ENCODE measurements around the gene FBXL2.

- TF ChIP-seq CTCF (IDR thresholded peaks at IDR 0.05), result no peak
- no peak for TF ChIP-seq POLR2AphosphoS5 (IDR thresholded peaks at IDR 0.05)
These were observed 39.8 kb upstream of the FBXL2 start for GRCh38 chr3:33237439-33237838.
